Loucy (cell line): ENCODE measurements around the gene WHAMM.

Experiments used
- EZH2phosphoT487 ChIP-seq: fragments of 200-600 bp; IDR thresholded peaks from 2 replicates; pipeline ENCODE4 v1.6.1; 2018; ENCODE audit warnings: antibody characterized with exemption, mild to moderate bottlenecking, moderate library complexity, borderline replicate concordance
- TF ChIP-seq, protein P1 (sequence below): fragments of 200-600 bp; sonication (generic); conservative IDR thresholded peaks from 2 replicates; pipeline ENCODE4 v1.5.1; 2014; ENCODE audit warnings: mild to moderate bottlenecking, antibody characterized with exemption, low read length

GRCh38 chr15:82874961-82875360 is 65.5 kb downstream of the WHAMM start:
- TF ChIP-seq, protein P1, sequence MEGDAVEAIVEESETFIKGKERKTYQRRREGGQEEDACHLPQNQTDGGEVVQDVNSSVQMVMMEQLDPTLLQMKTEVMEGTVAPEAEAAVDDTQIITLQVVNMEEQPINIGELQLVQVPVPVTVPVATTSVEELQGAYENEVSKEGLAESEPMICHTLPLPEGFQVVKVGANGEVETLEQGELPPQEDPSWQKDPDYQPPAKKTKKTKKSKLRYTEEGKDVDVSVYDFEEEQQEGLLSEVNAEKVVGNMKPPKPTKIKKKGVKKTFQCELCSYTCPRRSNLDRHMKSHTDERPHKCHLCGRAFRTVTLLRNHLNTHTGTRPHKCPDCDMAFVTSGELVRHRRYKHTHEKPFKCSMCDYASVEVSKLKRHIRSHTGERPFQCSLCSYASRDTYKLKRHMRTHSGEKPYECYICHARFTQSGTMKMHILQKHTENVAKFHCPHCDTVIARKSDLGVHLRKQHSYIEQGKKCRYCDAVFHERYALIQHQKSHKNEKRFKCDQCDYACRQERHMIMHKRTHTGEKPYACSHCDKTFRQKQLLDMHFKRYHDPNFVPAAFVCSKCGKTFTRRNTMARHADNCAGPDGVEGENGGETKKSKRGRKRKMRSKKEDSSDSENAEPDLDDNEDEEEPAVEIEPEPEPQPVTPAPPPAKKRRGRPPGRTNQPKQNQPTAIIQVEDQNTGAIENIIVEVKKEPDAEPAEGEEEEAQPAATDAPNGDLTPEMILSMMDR: no peak
- TF ChIP-seq EZH2phosphoT487: no peak
